Measurements from ENCODE around the gene LGALS1.

The LGALS1 gene

GRCh38 chr22:37725551-37726240 is 50.3 kb downstream of the LGALS1 start:
- no peak for DNase-seq (ENCODE audit: low read depth)

DNA sequence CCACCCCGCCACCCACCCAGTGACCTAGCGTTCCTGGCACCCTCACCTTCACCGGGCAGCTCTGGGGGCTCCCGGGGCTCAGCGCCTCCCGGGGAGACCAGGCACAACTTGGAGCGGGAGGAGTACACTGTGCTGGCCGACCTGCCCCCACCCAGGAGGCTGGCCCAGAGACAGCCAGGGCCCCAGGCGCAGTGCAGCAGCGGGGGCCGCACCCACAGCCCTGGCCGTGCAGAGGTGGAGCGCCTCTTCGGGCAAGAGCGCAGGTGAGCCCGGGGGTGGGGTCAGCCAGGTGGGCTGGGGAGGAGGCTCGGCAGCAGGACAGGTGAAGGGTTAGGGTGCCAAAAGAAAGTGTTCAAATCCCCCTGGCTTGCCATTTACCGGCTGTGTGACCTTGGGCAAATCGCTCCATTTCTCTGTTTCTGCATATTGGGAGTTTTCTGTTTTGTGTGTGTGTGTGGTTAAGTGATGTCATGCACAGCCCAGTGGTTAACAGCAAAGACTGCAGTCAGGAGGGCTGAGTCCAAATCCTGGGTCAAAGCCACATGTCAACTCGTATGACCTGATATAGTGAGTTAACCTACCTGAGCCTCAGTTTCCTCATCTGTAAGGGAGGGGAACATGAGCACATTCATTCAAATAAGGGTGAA is 50.9 kb downstream of the LGALS1 start:
- no peak for DNase-seq (ENCODE audit: low read depth)

DNA sequence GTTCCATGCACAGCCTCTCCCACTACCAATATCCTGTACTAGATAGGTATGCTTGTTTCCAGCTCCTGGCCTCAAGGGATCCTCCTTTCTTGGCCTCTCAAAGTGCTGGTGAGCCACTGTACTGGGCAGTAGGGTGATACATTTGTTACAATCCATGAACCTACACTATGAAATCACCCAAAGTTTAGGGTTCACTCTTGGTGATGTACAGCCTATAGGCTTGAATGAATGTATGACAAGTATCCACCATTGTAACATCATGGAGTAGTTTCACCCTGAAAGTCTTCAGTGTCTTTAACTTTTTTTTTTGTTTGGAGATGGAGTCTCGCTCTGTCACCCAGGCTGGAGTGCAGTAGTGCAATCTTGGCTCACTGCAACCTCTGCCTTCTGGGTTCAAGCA is 53.2 kb downstream of the LGALS1 start:
- no peak for DNase-seq (ENCODE audit: low read depth)

Measured in activated T-cell treated with anti-CD3 and anti-CD28 coated beads for 1 hour (primary cell).